Measurements from ENCODE around the gene EIF4EBP2. TPM values are rescaled to one million over a fixed set of nuclear protein-coding genes. Genes with fewer than 3 reads are reported as not detected.

EIF4EBP2 gene
- total and polyA plus RNA-seq, 12 donors: 17.3 to 128 (median 78.3) TPM

DNA sequence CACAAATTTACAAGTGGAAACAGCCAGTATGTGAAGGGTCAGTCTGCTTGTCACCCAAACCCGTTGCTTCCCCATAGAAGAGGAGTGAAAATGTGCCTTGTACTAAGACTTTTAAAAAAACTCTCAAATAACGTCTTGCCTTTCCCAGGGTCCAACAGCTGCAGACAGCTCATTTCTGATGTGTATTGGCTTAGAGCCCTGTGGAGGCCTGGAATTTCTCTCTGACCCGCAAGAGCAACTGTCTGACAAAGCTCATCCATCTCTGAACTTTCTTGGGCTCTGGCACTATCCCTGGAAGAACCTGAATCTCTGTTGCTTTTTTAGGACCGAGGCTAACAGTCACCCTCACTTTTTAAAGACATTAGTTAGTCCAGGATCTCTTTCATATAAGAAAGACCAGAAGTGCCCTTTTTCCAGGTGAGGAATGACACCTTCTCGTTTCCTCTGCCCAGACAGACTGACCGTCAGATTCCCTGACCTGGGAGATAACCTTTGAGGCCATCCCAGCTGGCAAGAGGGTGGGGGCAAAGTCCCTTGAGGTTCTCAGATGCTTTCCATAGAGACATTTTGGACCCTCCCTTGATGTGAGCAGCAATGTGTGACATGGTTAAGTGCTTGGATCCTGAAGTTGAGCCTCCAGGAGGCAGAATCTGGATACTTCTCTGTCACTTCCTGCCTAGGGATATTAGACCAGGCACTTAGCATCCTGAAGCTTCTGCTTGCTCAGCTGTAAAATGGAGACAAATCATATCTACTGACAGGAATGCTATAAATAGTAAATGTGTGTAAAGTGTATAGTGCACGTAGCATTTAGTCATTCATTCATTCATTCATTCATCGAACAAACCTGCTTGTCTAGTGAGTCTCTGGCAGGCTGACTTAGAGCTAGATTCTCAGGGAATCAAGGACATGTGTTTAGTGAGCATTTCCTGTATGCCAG lies 42.0 kb downstream of the EIF4EBP2 start:
- Histone ChIP-seq H3K36me3 (no peaks in the 10 kb centered on the region), H3K9me3 (no peaks in the 10 kb centered on the region), H3K27ac (peak overlapping the region in 2 of 10 donors; percentile 27 to 31), H3K4me1 (peaks cover 0 to 29% (median 16%) of the 10 kb centered on the region in 9 donors), H3K27me3 (peaks cover 0 to 27% (median 14%) of the 10 kb centered on the region in 7 donors), H3K4me3 (no peak overlapping the region)
- WGBS, 2 donors: 47 to 49% methylated on average over 8 of the region's 8 CpGs
- intact Hi-C loops (cut with DNase I): loop anchor here in 1 of 10 donors (10.0 kb wide), 1 partner anchor 439 kb away; the partner anchor contains the start of gene PCBD1
- ATAC-seq: peak in 7 of 8 donors; percentile 25 to 58 (median 46)
- TF ChIP-seq, protein P1, sequence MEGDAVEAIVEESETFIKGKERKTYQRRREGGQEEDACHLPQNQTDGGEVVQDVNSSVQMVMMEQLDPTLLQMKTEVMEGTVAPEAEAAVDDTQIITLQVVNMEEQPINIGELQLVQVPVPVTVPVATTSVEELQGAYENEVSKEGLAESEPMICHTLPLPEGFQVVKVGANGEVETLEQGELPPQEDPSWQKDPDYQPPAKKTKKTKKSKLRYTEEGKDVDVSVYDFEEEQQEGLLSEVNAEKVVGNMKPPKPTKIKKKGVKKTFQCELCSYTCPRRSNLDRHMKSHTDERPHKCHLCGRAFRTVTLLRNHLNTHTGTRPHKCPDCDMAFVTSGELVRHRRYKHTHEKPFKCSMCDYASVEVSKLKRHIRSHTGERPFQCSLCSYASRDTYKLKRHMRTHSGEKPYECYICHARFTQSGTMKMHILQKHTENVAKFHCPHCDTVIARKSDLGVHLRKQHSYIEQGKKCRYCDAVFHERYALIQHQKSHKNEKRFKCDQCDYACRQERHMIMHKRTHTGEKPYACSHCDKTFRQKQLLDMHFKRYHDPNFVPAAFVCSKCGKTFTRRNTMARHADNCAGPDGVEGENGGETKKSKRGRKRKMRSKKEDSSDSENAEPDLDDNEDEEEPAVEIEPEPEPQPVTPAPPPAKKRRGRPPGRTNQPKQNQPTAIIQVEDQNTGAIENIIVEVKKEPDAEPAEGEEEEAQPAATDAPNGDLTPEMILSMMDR (IDR thresholded peaks at IDR 0.05): no peak
- no peak for DNase-seq

DNA sequence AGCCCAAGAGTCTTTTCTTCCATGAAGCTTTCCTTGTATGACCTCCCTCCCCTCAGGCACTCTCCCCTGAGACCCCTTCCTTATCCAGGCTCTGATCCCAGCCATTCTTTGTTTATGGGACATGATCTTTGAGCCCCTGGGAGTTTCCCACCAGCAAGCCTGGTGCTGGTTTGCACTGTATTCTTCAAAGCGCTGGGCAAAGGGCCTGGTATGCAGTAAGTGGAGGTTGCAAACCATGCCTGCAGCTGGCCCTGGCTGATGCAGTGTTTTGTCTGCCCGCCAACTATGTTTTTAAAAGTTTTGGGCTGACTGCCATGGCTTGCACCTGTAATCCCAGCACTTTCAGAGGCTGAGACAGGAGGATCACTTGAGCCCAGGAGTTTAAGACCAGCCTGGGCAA lies 44.3 kb downstream of the EIF4EBP2 start:
- Histone ChIP-seq H3K9me3 (no peaks in the 10 kb centered on the region), H3K4me3 (no peak overlapping the region), H3K27me3 (peaks cover 0 to 5% (median 0%) of the 10 kb centered on the region in 7 donors), H3K27ac (no peak overlapping the region), H3K36me3 (no peaks in the 10 kb centered on the region), H3K4me1 (peaks cover 0 to 22% (median 12%) of the 10 kb centered on the region in 9 donors)
- no peak for ATAC-seq
- DNase-seq: no peak
- intact Hi-C loops (cut with DNase I): loop anchor here in 1 of 10 donors (10.0 kb wide), 1 partner anchor 437 kb away; the partner anchor contains the start of gene PCBD1
- WGBS, 2 donors: 53 to 67% methylated on average over 2 of the region's 2 CpGs
- TF ChIP-seq, protein P1 (IDR thresholded peaks at IDR 0.05): no peak

DNA sequence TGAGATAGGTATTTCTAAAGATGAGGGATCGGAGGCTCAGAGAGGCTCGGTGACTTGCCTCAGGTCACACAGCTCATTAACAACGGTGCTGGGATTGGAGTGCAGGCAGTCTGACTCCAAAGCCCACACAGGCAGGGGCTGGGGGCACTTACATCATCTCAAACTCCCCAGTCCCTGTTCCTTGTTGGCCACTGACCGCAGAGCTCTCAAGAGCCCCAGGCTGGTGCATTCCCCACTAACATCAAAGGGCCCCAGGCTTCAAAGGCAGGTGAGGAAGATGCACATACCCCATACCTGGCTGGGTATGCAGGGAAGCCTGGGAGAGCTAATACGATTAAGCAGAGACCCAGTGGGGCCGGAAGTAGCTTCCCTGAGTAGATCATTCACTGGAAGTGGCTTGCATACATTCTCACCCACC lies 51.3 kb downstream of the EIF4EBP2 start:
- DNase-seq (no peak), ATAC-seq (no peak)
- Histone ChIP-seq H3K36me3 (no peaks in the 10 kb centered on the region), H3K4me3 (no peak overlapping the region), H3K27me3 (peaks cover 0 to 33% (median 0%) of the 10 kb centered on the region in 7 donors), H3K4me1 (peaks cover 4 to 32% (median 16%) of the 10 kb centered on the region in 9 donors), H3K27ac (no peak overlapping the region), H3K9me3 (no peaks in the 10 kb centered on the region)
- intact Hi-C loops (cut with DNase I): loop anchor here in 2 of 10 donors (10.0 kb wide), 2 partner anchors 420 to 430 kb away; partner anchors contain the start of gene PCBD1 (in 1 of the 2)
- 76 to 80% methylated on average over 6 of the region's 6 CpGs for WGBS, 2 donors
- TF ChIP-seq, protein P1 (IDR thresholded peaks at IDR 0.05): no peak

DNA sequence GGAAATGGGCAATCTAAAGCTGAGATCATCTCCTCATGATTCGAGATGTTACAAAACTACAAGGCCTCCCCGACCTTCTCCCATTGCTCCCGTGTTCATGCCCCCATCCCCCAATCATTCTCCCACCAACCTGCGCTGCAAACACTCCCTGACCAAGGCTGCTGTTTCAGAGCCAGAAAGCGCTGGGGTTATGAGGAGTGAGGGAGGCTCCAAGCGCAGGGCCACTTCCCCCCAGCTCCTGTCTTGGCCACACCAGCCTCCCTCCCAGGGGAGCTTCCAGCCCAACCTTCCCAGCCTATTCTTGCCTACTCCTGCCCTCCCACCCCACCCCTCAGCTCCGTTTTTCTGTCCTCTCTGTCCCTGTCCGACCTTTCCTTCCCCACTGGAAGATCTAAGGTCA lies 52.2 kb downstream of the EIF4EBP2 start:
- H3K27me3 ChIP-seq: peaks cover 0 to 34% (median 0%) of the 10 kb centered on the region in 7 donors
- H3K27ac ChIP-seq: peak overlapping the region in 1 of 10 donors; percentile 28
- ATAC-seq (no peak), DNase-seq (no peak)
- no peaks in the 10 kb centered on the region for H3K9me3 ChIP-seq
- H3K4me3 ChIP-seq: no peak overlapping the region
- TF ChIP-seq, protein P1 (IDR thresholded peaks at IDR 0.05): no peak
- H3K36me3 ChIP-seq: no peaks in the 10 kb centered on the region
- 64 to 70% methylated on average over 8 of the region's 8 CpGs for WGBS, 2 donors
- H3K4me1 ChIP-seq: peaks cover 4 to 34% (median 16%) of the 10 kb centered on the region in 9 donors
- intact Hi-C loops (cut with DNase I): loop anchor here in 2 of 10 donors (10.0 kb wide), 2 partner anchors 419 to 429 kb away; partner anchors contain the start of gene PCBD1 (in 1 of the 2)

Data from heart right ventricle (tissue), 16 donors.